Neuron (in vitro differentiated cells): ENCODE measurements around the gene AGAP2.
"Not testable (repeated sequence)": the region's sequence is repeated elsewhere in the genome, so short reads cannot be mapped to it uniquely, and the experiment has no call there.

Experiments used
- H2AFZ ChIP-seq: one replicate; pipeline ENCODE4 v1.6.1; 2013; ENCODE audit warnings: low read depth, mild to moderate bottlenecking, inconsistent platforms, low read length, moderate library complexity
- H3K27me3 ChIP-seq: one replicate; pipeline ENCODE4 v1.6.1; 2013; ENCODE audit warnings: low read length; ENCODE audit not compliant: insufficient read depth
- H3K36me3 ChIP-seq: one replicate; pipeline ENCODE4 v1.6.1; 2013; ENCODE audit warnings: low read length; ENCODE audit not compliant: insufficient read depth
- H3K4me1 ChIP-seq: one replicate; pipeline ENCODE4 v1.6.1; 2013; ENCODE audit warnings: low read length; ENCODE audit not compliant: insufficient read depth
- H3K4me3 ChIP-seq: 2 replicates; pipeline ENCODE4 v1.5.1; 2013; ENCODE audit warnings: mild to moderate bottlenecking, low read length, moderate library complexity
- H3K9me3 ChIP-seq: one replicate; pipeline ENCODE4 v1.6.1; 2013; ENCODE audit warnings: low read length

Gene AGAP2

GRCh38 chr12:57724003-57724935, 14.3 kb downstream of the AGAP2 start:
- no peak overlapping the region for H3K4me3 ChIP-seq
- H3K9me3 ChIP-seq: peaks cover 3% of the 10 kb centered on the region
- H2AFZ ChIP-seq: no peak overlapping the region
- no peaks in the 10 kb centered on the region for H3K27me3 ChIP-seq
- peaks cover 36% of the 10 kb centered on the region for H3K36me3 ChIP-seq
- no peaks in the 10 kb centered on the region for H3K4me1 ChIP-seq

GRCh38 chr12:57723630-57723962, 14.9 kb downstream of the AGAP2 start:
- Histone ChIP-seq H3K27me3 (no peaks in the 10 kb centered on the region), H3K4me3 (no peak overlapping the region), H3K36me3 (peaks cover 41% of the 10 kb centered on the region), H3K9me3 (peaks cover 3% of the 10 kb centered on the region), H2AFZ (no peak overlapping the region), H3K4me1 (no peaks in the 10 kb centered on the region)

- peaks cover 3% of the 10 kb centered on the region for H3K9me3 ChIP-seq
- H3K27me3 ChIP-seq: no peaks in the 10 kb centered on the region
- H3K4me1 ChIP-seq: no peaks in the 10 kb centered on the region
- peaks cover 46% of the 10 kb centered on the region for H3K36me3 ChIP-seq
- H3K4me3 ChIP-seq: no peak overlapping the region
- H2AFZ ChIP-seq: no peak overlapping the region
These were observed 15.6 kb downstream of the AGAP2 start for GRCh38 chr12:57722716-57723629.

GRCh38 chr12:57721846-57722608, 16.5 kb downstream of the AGAP2 start:
- H3K27me3 ChIP-seq, H3K9me3 ChIP-seq, H3K4me3 ChIP-seq, H3K4me1 ChIP-seq, H2AFZ ChIP-seq: not testable (repeated sequence)
- peaks cover 52% of the 10 kb centered on the region for H3K36me3 ChIP-seq

GRCh38 chr12:57720606-57721595, 17.6 kb downstream of the AGAP2 start:
- no peaks in the 10 kb centered on the region for H3K9me3 ChIP-seq
- H3K36me3 ChIP-seq: peaks cover 57% of the 10 kb centered on the region
- no peak overlapping the region for H2AFZ ChIP-seq
- H3K27me3 ChIP-seq: no peaks in the 10 kb centered on the region
- H3K4me3 ChIP-seq: no peak overlapping the region
- H3K4me1 ChIP-seq: no peaks in the 10 kb centered on the region

- Histone ChIP-seq H2AFZ (no peak overlapping the region), H3K36me3 (peaks cover 57% of the 10 kb centered on the region), H3K9me3 (no peaks in the 10 kb centered on the region), H3K4me3 (no peak overlapping the region), H3K27me3 (no peaks in the 10 kb centered on the region), H3K4me1 (no peaks in the 10 kb centered on the region)
These were observed 18.6 kb downstream of the AGAP2 start for GRCh38 chr12:57719777-57720605.

GRCh38 chr12:57718641-57719528, 19.7 kb downstream of the AGAP2 start:
- Histone ChIP-seq H3K9me3 (no peaks in the 10 kb centered on the region), H3K27me3 (no peaks in the 10 kb centered on the region), H3K4me1 (no peaks in the 10 kb centered on the region), H3K4me3 (no peak overlapping the region), H2AFZ (no peak overlapping the region), H3K36me3 (peaks cover 57% of the 10 kb centered on the region)

- Histone ChIP-seq H2AFZ (no peak overlapping the region), H3K4me3 (no peak overlapping the region), H3K9me3 (no peaks in the 10 kb centered on the region), H3K27me3 (no peaks in the 10 kb centered on the region), H3K4me1 (no peaks in the 10 kb centered on the region), H3K36me3 (peaks cover 57% of the 10 kb centered on the region)
These were observed 20.5 kb downstream of the AGAP2 start for GRCh38 chr12:57717846-57718640.

- Histone ChIP-seq H3K36me3 (peaks cover 57% of the 10 kb centered on the region), H3K27me3 (no peaks in the 10 kb centered on the region), H3K4me1 (no peaks in the 10 kb centered on the region), H3K4me3 (no peak overlapping the region), H3K9me3 (no peaks in the 10 kb centered on the region), H2AFZ (no peak overlapping the region)
These were observed 21.4 kb downstream of the AGAP2 start for GRCh38 chr12:57717131-57717530.

- H3K27me3 ChIP-seq: no peaks in the 10 kb centered on the region
- H3K9me3 ChIP-seq: peaks cover 2% of the 10 kb centered on the region
- peaks cover 57% of the 10 kb centered on the region for H3K36me3 ChIP-seq
- no peaks in the 10 kb centered on the region for H3K4me1 ChIP-seq
- H2AFZ ChIP-seq: no peak overlapping the region
- no peak overlapping the region for H3K4me3 ChIP-seq
These were observed 22.2 kb downstream of the AGAP2 start for GRCh38 chr12:57716305-57716704.
